Activated CD4-positive, alpha-beta memory T cell treated with anti-CD3 and anti-CD28 coated beads, Interleukin-2, amount 10 ng/mL, durations not matched to agents 7 days and 5 days (primary cell): ENCODE data around the gene ZFYVE9. TPM values are rescaled to one million over a fixed set of nuclear protein-coding genes. Genes with fewer than 3 reads are reported as not detected.
A peak's percentile ranks its signal among the peaks of the same experiment; 100 is the strongest.
"Not testable (repeated sequence)": the region's sequence is repeated elsewhere in the genome, so short reads cannot be mapped to it uniquely, and the experiment has no call there.

Source experiments
- CTCF ChIA-PET: fragments of 350-600 bp; sonication (Branson Sonifier 250); formaldehyde crosslinking; loops from one replicate; lab custom pipeline; 2021; ENCODE audit warnings: antibody characterized with exemption, inconsistent platforms; lab: Charles Lee
- POLR2A ChIA-PET: fragments of 350-600 bp; sonication (Branson Sonifier 250); formaldehyde crosslinking; loops from one replicate; lab custom pipeline; 2021; ENCODE audit warnings: antibody characterized with exemption; lab: Charles Lee
- DNase-seq: peaks from one replicate; pipeline ENCODE4 v3.0.0-alpha.2; 2020
- H3K27ac Mint-ChIP-seq: one replicate; pipeline ENCODE4 v1.8.0; 2021; ENCODE audit warnings: mild to moderate bottlenecking, mixed read lengths
- H3K27me3 Mint-ChIP-seq: one replicate; pipeline ENCODE4 v1.8.0; 2021; ENCODE audit warnings: mixed read lengths
- H3K36me3 Mint-ChIP-seq: one replicate; pipeline ENCODE4 v1.8.0; 2021; ENCODE audit warnings: low read depth, mixed read lengths
- H3K4me1 Mint-ChIP-seq: one replicate; pipeline ENCODE4 v1.8.0; 2021; ENCODE audit warnings: mixed read lengths
- H3K4me3 Mint-ChIP-seq: one replicate; pipeline ENCODE4 v1.8.0; 2021; ENCODE audit warnings: mild to moderate bottlenecking, mixed read lengths
- H3K9me3 Mint-ChIP-seq: one replicate; pipeline ENCODE4 v1.8.0; 2021; ENCODE audit warnings: mixed read lengths
- total RNA-seq, 2 experiments: library from RNA; stranded (reverse); gene quantifications; one replicate each; pipeline ENCODE4 v1.2.3, GENCODE V29; 2021

Gene ZFYVE9
- total RNA-seq, 2 experiments from 2014 or later, result 0.30 to 0.35 TPM

DNA sequence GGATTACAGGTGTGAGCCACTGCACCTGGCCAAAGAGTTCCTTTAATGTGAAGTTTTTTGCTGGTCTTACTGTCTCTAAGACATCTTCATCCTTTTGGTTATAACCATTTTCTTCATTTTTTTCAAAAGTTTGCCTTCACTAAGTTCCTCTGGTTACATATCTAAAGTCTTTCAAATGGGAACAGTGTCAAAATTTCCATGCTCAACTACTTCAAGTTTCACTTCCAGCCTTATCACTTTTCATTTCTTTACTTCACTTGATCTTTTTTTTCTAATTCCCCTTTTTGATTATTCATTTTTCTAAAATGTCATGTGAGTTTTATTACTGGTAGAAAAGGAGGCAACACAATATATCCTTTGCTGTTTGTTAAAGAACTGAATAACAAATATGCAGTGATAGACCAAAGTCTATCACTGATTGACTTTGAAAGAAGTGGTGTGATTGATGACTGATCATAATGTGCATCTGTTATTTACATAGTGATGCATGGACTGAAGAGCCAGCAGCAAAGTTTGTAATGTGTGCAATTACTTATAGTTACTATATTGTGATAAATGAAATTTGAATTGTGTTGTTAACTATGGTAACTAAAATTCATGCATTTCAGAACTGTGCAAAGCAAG lies 16.0 kb upstream of the ZFYVE9 start:
- no peak overlapping the region for H3K4me3 Mint-ChIP-seq
- no peaks in the 10 kb centered on the region for H3K4me1 Mint-ChIP-seq
- H3K36me3 Mint-ChIP-seq, result no peaks in the 10 kb centered on the region
- no peaks in the 10 kb centered on the region for H3K9me3 Mint-ChIP-seq
- ChIA-PET POLR2A (no interaction called here), CTCF (interaction anchor here (0.7 to 1.2 kb wide), 2 partner anchors 171 to 278 kb away, joined by 3 to 7 read pairs; no protein-coding TSS in a partner anchor)
- peaks cover 36% of the 10 kb centered on the region for H3K27me3 Mint-ChIP-seq
- no peak for DNase-seq
- H3K27ac Mint-ChIP-seq, result no peak overlapping the region

DNA sequence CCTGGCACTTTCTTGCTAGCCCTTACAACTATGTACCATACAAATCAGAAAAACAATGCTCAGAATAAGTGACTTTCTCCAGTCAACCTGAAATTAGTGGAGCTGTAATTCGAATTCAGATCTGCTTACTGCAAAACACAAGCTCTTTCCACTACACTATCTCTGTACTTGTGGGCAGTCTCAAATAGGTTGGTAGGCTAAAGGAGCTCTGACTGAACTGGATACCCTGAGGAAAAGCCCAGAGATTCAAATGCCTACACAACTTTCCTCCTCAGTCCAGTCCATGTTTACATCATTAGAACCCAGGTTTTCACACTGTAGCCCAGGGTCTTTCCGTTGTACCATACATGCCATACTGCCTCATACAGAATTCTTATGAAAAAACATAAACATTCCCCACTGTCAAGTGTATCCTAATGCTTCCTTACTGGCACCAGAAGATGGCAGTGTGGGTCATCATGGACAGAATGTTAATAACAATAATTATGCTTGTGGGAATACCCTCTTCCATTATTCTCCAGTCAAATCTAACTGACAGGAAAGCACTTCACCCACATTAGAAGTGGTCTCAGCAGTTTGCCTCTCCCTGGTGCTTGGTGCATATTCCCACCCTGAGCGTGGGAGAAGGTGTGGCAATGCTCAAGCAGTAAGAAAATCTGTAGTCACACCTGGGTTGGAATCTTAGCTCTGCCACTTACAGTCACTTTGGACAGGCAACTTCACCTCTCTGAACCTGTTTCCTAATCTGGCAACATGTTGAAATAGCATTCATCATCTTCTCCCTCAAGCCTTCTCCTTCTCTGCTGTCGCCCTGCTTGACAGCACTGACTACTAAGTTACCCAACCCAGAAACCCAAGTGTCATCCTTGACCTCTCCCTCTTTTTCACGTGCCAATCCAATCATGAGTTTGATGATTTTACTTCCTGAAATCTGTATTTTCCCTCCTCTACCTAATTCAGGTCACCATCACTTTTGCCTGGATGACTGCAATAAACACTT lies 14.4 kb upstream of the ZFYVE9 start:
- CTCF ChIA-PET, result interaction anchor here (0.8 to 1.2 kb wide), 3 partner anchors 62 to 169 kb away, joined by 3 to 7 read pairs (median 5); no protein-coding TSS in a partner anchor

DNA sequence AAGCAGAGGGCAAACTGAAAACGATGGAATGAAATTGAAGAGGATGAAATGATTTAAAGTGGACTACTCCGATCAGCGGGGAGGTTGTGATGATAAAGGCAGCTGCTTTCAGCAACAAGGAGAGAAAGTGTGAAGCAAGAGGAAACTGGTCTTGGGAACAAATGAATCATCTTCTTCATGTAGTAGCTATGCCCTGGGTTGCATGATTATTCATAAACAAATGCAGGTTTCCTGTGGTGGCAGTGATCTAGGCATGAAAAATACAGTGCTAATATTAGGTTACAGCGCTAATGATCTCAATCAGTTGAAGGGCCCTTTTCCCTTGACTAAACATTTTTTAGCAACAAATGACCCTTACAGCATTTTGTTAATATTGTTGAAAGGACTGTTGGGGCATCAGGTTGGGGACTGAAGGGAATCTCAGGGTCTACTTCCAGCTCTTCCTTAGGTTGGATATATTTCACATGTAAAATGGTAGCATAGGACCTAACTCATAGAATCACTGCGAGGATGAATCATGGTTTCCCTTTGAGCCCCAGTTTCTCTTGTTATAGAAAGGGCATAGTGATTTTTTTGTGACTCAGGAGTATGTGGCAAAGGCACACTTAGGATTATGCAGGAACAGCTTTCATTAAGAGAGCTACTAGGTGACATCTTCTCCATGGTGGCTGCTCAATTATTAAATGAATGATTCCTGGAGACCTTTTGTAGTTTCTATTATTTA lies 1.9 kb upstream of the ZFYVE9 start:
- no peak overlapping the region for H3K4me3 Mint-ChIP-seq
- peak; percentile 26 for DNase-seq
- peaks cover 33% of the 10 kb centered on the region for H3K4me1 Mint-ChIP-seq
- CTCF ChIA-PET, result interaction anchor here (0.6 to 1.5 kb wide), 2 partner anchors 46 to 547 kb away, joined by 3 to 5 read pairs; no protein-coding TSS in a partner anchor
- H3K27me3 Mint-ChIP-seq, result peaks cover 47% of the 10 kb centered on the region
- no peaks in the 10 kb centered on the region for H3K36me3 Mint-ChIP-seq
- POLR2A ChIA-PET, result interaction anchor here (1.2 kb wide), 2 partner anchors 84 to 85 kb away, joined by 3 read pairs; partner anchors contain the start of genes BTF3L4 and TXNDC12
- H3K9me3 Mint-ChIP-seq, result no peaks in the 10 kb centered on the region
- no peak overlapping the region for H3K27ac Mint-ChIP-seq

More for the DNA sequence above, 14.4 kb upstream of the ZFYVE9 start:
- no peak overlapping the region for H3K27ac Mint-ChIP-seq
- H3K4me1 Mint-ChIP-seq, result no peaks in the 10 kb centered on the region
- POLR2A ChIA-PET, result interaction anchor here (0.6 kb wide), 2 partner anchors 79 to 241 kb away, joined by 3 read pairs; no protein-coding TSS in a partner anchor
- H3K36me3 Mint-ChIP-seq, result no peaks in the 10 kb centered on the region
- no peak overlapping the region for H3K4me3 Mint-ChIP-seq
- DNase-seq, result no peak
- peaks cover 41% of the 10 kb centered on the region for H3K27me3 Mint-ChIP-seq
- no peaks in the 10 kb centered on the region for H3K9me3 Mint-ChIP-seq

DNA sequence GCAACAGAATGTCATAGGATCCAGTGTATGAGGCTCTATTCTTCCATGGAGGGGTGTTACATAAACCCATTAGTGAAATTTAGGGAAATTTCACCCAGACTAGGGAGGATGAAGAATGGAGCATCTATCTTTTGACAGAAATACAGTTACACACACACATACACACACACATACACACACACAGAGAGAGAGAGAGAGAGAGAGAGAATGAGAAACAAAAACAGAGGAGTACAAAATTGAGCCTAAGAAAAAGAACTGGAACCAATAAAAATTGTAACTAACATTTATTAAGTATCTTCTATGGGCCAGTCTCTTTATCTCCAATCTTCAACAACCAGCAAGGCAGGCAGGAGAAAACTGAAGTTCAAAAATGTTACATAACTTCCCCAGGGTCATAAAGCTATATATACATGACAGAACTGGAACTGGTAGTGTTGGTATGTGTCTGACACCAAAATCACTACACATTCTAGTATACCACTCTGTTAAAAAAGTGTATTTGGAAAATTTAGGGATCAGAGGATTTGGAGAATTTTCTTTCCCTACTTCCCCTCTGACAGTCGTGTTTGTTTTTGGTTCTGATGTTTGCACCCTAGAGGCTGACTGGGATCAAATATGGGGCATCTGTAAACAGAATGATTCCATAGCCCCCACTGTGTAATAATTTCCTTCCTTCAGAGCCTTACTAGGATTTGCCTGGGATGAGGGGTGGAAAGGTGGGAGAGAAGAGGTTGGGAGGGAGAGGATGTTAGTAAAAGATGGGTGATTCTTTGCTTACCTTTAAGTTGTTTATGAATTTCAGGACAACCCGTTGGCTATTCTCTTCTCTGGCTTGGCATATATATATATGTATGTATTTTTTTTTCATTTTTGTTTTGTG lies 1.0 kb upstream of the ZFYVE9 start:
- H3K4me1 Mint-ChIP-seq, result peaks cover 33% of the 10 kb centered on the region
- H3K27me3 Mint-ChIP-seq, result peaks cover 51% of the 10 kb centered on the region
- CTCF ChIA-PET, result interaction anchor here (1.5 kb wide), 1 partner anchor 546 kb away, joined by 5 read pairs; no protein-coding TSS in a partner anchor
- no peaks in the 10 kb centered on the region for H3K9me3 Mint-ChIP-seq
- H3K36me3 Mint-ChIP-seq, result no peaks in the 10 kb centered on the region
- no peak overlapping the region for H3K27ac Mint-ChIP-seq
- POLR2A ChIA-PET, result interaction anchor here (1.2 kb wide), 1 partner anchor 84 kb away, joined by 3 read pairs; the partner anchor contains the start of gene BTF3L4
- H3K4me3 Mint-ChIP-seq, result peak overlapping the region; percentile 62
- no peak for DNase-seq

DNA sequence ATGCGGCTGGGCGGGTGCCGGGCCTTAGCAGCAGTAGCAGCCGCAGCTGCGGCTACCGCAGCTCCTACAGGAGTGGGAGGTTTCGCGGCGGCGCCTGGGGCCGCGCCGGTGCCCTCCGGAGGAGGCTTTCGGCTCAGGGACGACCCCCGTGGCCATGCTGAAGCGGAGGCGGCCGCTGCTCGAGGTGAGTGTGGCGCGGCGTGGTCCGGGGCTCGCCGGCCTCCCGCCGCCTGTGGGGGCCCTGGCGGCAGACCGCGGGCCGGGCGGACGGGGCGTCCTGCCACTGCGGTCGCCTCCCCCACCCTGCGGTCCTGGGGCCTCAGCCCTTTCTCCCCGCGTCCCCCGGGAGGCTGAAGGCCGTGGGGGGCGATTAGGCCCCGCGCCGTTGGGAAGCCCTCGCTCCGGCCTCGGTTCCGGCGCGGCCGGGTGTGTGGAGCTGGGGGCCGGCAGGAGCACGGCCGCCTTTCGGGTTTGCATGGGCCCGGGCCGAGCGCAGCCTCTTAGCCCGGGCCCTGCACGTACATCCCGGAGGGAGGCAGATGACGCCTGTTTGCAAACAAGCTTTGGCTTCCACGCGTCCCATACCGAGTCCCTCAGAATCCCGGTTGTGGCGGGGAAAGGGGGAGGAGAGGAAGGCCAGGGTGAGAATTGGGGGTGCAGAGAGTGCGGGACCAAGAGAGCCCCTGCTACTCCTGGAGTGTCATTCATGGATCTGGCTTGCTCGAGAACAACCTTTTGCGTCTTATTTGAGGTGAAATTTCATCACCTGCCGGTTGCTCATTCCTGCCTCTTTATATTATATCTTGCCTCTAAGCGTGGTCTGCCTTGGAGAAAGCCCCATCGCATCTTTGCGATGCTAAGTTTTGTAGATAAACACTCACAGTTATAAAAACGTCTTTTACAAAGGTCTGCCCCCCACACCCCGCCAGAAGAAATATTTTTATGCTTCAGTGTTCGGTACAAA lies 613 bp downstream of the ZFYVE9 start:
- Mint-ChIP-seq H3K27ac (no peak overlapping the region), H3K36me3 (no peaks in the 10 kb centered on the region), H3K9me3 (no peaks in the 10 kb centered on the region), H3K4me3 (peak overlapping the region; percentile 68), H3K4me1 (peaks cover 33% of the 10 kb centered on the region), H3K27me3 (peaks cover 48% of the 10 kb centered on the region)
- CTCF ChIA-PET, result interaction anchor here (0.6 to 1.2 kb wide), 3 partner anchors 10 to 99 kb away, joined by 3 read pairs; partner anchors contain the start of gene TXNDC12
- POLR2A ChIA-PET, result interaction anchor here (1.0 kb wide), 1 partner anchor 223 kb away, joined by 3 read pairs; no protein-coding TSS in a partner anchor
- peak; percentile 18 for DNase-seq

GRCh38 chr1:52145137-52145536 lies 3.2 kb downstream of the ZFYVE9 start:
- ChIA-PET CTCF (no interaction called here), POLR2A (no interaction called here)
- Mint-ChIP-seq H3K36me3 (no peaks in the 10 kb centered on the region), H3K9me3 (no peaks in the 10 kb centered on the region), H3K4me1 (peaks cover 19% of the 10 kb centered on the region), H3K4me3 (no peak overlapping the region), H3K27me3 (peaks cover 31% of the 10 kb centered on the region), H3K27ac (no peak overlapping the region)
- DNase-seq, result no peak

GRCh38 chr1:52150445-52150844 lies 8.6 kb downstream of the ZFYVE9 start:
- H3K27ac Mint-ChIP-seq, H3K9me3 Mint-ChIP-seq, H3K4me3 Mint-ChIP-seq, POLR2A ChIA-PET, H3K4me1 Mint-ChIP-seq, DNase-seq, H3K36me3 Mint-ChIP-seq, H3K27me3 Mint-ChIP-seq, CTCF ChIA-PET: not testable (repeated sequence)

- Mint-ChIP-seq H3K9me3 (no peaks in the 10 kb centered on the region), H3K27ac (no peak overlapping the region), H3K36me3 (no peaks in the 10 kb centered on the region), H3K27me3 (no peaks in the 10 kb centered on the region), H3K4me1 (no peaks in the 10 kb centered on the region), H3K4me3 (no peak overlapping the region)
- DNase-seq, result no peak
- ChIA-PET CTCF (no interaction called here), POLR2A (no interaction called here)
Measured at GRCh38 chr1:52150946-52151345, 9.1 kb downstream of the ZFYVE9 start.

DNA sequence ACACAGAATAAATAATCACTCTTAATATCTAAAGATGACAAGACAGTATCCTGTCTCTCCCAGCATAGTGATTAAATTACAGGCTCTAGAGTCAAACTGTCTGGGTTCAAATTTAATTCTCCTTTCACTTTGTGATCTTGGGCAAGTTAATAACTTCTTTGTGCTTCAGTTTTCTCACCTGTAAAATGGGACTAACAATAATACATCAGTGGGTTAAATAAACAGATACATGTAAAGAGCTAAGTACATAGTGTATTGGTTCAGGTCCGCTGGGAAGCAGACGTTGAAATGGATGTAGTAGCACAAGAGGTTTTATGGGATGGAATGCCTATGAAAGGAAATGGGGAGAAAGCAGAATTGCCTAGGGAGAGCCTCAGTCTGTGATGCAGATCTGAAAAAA lies 10.7 kb downstream of the ZFYVE9 start:
- Mint-ChIP-seq H3K36me3 (no peaks in the 10 kb centered on the region), H3K4me3 (no peak overlapping the region), H3K27ac (no peak overlapping the region), H3K4me1 (no peaks in the 10 kb centered on the region), H3K27me3 (no peaks in the 10 kb centered on the region), H3K9me3 (no peaks in the 10 kb centered on the region)
- POLR2A ChIA-PET, result no interaction called here
- no peak for DNase-seq
- CTCF ChIA-PET, result no interaction called here

DNA sequence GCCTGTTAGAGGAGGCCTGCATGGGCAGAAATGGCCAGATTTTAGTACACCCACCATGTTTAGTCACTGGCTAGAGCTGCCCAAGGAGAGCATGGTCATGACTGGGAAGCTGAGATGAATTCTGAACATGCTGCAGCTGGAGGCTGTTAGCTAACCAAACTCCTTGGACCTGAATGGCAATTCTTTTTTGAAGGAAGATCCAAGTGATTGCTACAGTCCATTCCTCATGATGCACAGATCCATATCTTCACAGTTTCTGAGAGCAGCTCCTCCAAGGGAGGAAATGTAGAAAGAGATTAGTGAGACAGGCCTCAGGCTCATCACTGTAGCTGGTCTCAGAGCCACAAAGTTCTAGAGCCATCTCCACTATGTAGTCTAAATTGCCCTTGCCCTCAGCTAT lies 11.1 kb downstream of the ZFYVE9 start:
- H3K4me3 Mint-ChIP-seq, result no peak overlapping the region

DNA sequence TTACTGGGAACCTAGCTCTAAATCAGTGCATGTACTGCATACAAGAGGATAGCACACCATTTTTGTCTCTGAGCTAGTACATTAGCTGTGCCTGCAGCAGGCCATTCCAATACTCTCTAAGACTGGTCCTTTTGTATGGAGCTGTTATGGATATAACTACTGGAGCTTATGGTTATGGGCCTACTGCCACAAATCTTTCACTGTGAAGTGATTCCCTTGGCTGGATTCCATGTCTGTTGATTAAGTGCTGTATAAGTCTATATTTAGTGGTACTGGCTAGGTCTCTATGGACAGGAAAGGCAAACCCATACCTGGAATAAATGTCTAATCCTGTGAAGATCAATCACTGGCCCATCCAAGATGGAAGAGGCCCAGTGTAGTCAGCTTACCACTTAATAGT lies 12.0 kb downstream of the ZFYVE9 start:
- H3K36me3 Mint-ChIP-seq, result no peaks in the 10 kb centered on the region
- ChIA-PET CTCF (no interaction called here), POLR2A (no interaction called here)
- H3K27me3 Mint-ChIP-seq, result no peaks in the 10 kb centered on the region
- no peak overlapping the region for H3K27ac Mint-ChIP-seq
- DNase-seq, result no peak
- no peaks in the 10 kb centered on the region for H3K9me3 Mint-ChIP-seq
- H3K4me1 Mint-ChIP-seq, result no peaks in the 10 kb centered on the region
- H3K4me3 Mint-ChIP-seq, result no peak overlapping the region

More for the DNA sequence above, 11.1 kb downstream of the ZFYVE9 start:
- no peak for DNase-seq
- no peaks in the 10 kb centered on the region for H3K36me3 Mint-ChIP-seq
- H3K9me3 Mint-ChIP-seq, result no peaks in the 10 kb centered on the region
- no peak overlapping the region for H3K27ac Mint-ChIP-seq
- no peaks in the 10 kb centered on the region for H3K27me3 Mint-ChIP-seq
- H3K4me1 Mint-ChIP-seq, result no peaks in the 10 kb centered on the region
- ChIA-PET CTCF (no interaction called here), POLR2A (no interaction called here)
